Activated naive CD4-positive, alpha-beta T cell treated with Interleukin-2 at 50 U/mL for 16 hours (primary cell): ENCODE measurements around the gene CACNA1E.

Experiments
- DNase-seq: peaks from one replicate; pipeline ENCODE4 v3.0.0-alpha.2; 2020

Gene CACNA1E

GRCh38 chr1:181592255-181592859 lies 109.0 kb downstream of the CACNA1E start:
- no peak for DNase-seq

GRCh38 chr1:181593042-181593441 lies 109.7 kb downstream of the CACNA1E start:
- no peak for DNase-seq

- no peak for DNase-seq
Observed at GRCh38 chr1:181594553-181594952, 111.2 kb downstream of the CACNA1E start.

- DNase-seq: no peak
Observed at GRCh38 chr1:181595234-181595633, 111.9 kb downstream of the CACNA1E start.

- no peak for DNase-seq
Observed at GRCh38 chr1:181601186-181601950, 118.1 kb downstream of the CACNA1E start.

- no peak for DNase-seq
Observed at GRCh38 chr1:181603735-181604410, 120.6 kb downstream of the CACNA1E start.

- no peak for DNase-seq
Observed at GRCh38 chr1:181604482-181605249, 121.3 kb downstream of the CACNA1E start.

- DNase-seq: no peak
Observed at GRCh38 chr1:181607524-181607923, 124.2 kb downstream of the CACNA1E start.

- no peak for DNase-seq
Observed at GRCh38 chr1:181608386-181608785, 125.1 kb downstream of the CACNA1E start.

GRCh38 chr1:181608948-181609347 lies 125.6 kb downstream of the CACNA1E start:
- no peak for DNase-seq

GRCh38 chr1:181612100-181612499 lies 128.8 kb downstream of the CACNA1E start:
- DNase-seq: no peak

GRCh38 chr1:181618559-181618958 lies 135.2 kb downstream of the CACNA1E start:
- no peak for DNase-seq

- no peak for DNase-seq
Observed at GRCh38 chr1:181620183-181620582, 136.9 kb downstream of the CACNA1E start.

GRCh38 chr1:181623850-181624249 lies 140.5 kb downstream of the CACNA1E start:
- no peak for DNase-seq

GRCh38 chr1:181626279-181626938 lies 143.1 kb downstream of the CACNA1E start:
- no peak for DNase-seq

GRCh38 chr1:181630398-181630797 lies 147.1 kb downstream of the CACNA1E start:
- DNase-seq: no peak

GRCh38 chr1:181630838-181631237 lies 147.5 kb downstream of the CACNA1E start:
- no peak for DNase-seq

GRCh38 chr1:181632492-181632891 lies 149.2 kb downstream of the CACNA1E start:
- DNase-seq: no peak

- DNase-seq: no peak
Observed at GRCh38 chr1:181632960-181633359, 149.6 kb downstream of the CACNA1E start.

- DNase-seq: no peak
Observed at GRCh38 chr1:181635110-181635509, 151.8 kb downstream of the CACNA1E start.

GRCh38 chr1:181637998-181638397 lies 154.7 kb downstream of the CACNA1E start:
- DNase-seq: no peak

GRCh38 chr1:181640956-181641355 lies 157.6 kb downstream of the CACNA1E start:
- DNase-seq: no peak

- no peak for DNase-seq
Observed at GRCh38 chr1:181643631-181644030, 160.3 kb downstream of the CACNA1E start.
